GM21526 (cell line): ENCODE results near the gene FREM3.
A peak's percentile ranks its signal among the peaks of the same experiment; 100 is the strongest.

Source experiments
- ATAC-seq: cut with Tn5 transposase; IDR thresholded peaks from one replicate; pipeline ENCODE4 v1.9.1; 2021; ENCODE audit warnings: moderate library complexity; ENCODE audit not compliant: unreplicated experiment, low FRiP score

Gene FREM3

GRCh38 chr4:143668930-143669552, 31.4 kb downstream of the FREM3 start:
- peak; percentile 99 for ATAC-seq

- ATAC-seq = no peak
Observed at GRCh38 chr4:143667461-143667860, 33.0 kb downstream of the FREM3 start.

- no peak for ATAC-seq
Observed at GRCh38 chr4:143658336-143658735, 42.1 kb downstream of the FREM3 start.

- no peak for ATAC-seq
Observed at GRCh38 chr4:143654571-143654970, 45.9 kb downstream of the FREM3 start.

- ATAC-seq = no peak
Observed at GRCh38 chr4:143653031-143653430, 47.4 kb downstream of the FREM3 start.

- no peak for ATAC-seq
Observed at GRCh38 chr4:143643399-143643798, 57.1 kb downstream of the FREM3 start.

- no peak for ATAC-seq
Observed at GRCh38 chr4:143642611-143643010, 57.9 kb downstream of the FREM3 start.

- no peak for ATAC-seq
Observed at GRCh38 chr4:143641361-143641760, 59.1 kb downstream of the FREM3 start.

GRCh38 chr4:143634763-143635162, 65.7 kb downstream of the FREM3 start:
- ATAC-seq = no peak

- ATAC-seq = no peak
Observed at GRCh38 chr4:143633833-143634232, 66.6 kb downstream of the FREM3 start.

GRCh38 chr4:143626134-143626911, 74.2 kb downstream of the FREM3 start:
- ATAC-seq = no peak

GRCh38 chr4:143625632-143626031, 74.8 kb downstream of the FREM3 start:
- ATAC-seq = no peak

- no peak for ATAC-seq
Observed at GRCh38 chr4:143623896-143624295, 76.6 kb downstream of the FREM3 start.

- ATAC-seq = no peak
Observed at GRCh38 chr4:143618811-143619210, 81.7 kb downstream of the FREM3 start.

GRCh38 chr4:143617994-143618679, 82.3 kb downstream of the FREM3 start:
- ATAC-seq = peak; percentile 63

- peak; percentile 94 for ATAC-seq
Observed at GRCh38 chr4:143616771-143617170, 83.7 kb downstream of the FREM3 start.

- no peak for ATAC-seq
Observed at GRCh38 chr4:143609492-143609891, 91.0 kb downstream of the FREM3 start.

GRCh38 chr4:143606480-143606879, 94.0 kb downstream of the FREM3 start:
- no peak for ATAC-seq

GRCh38 chr4:143599827-143600226, 100.6 kb downstream of the FREM3 start:
- ATAC-seq = no peak

GRCh38 chr4:143598816-143599215, 101.7 kb downstream of the FREM3 start:
- ATAC-seq = no peak

- ATAC-seq = no peak
Observed at GRCh38 chr4:143597276-143597675, 103.2 kb downstream of the FREM3 start.

GRCh38 chr4:143587703-143588102, 112.8 kb downstream of the FREM3 start:
- ATAC-seq = no peak
